ENCODE data around the gene ZNF652. TPM values are rescaled to one million over a fixed set of nuclear protein-coding genes. Genes with fewer than 3 reads are reported as not detected.

The ZNF652 gene
- polyA plus RNA-seq, 1 donor (not counting 4 experiments of a cell fraction or from before 2014, with no cell fraction given) = 8.9 TPM

- H3K9ac ChIP-seq (ENCODE audit: control insufficient read depth, extremely low read depth, insufficient read depth, low read length) = no peak overlapping the region
- TF ChIP-seq CTCF (optimal IDR thresholded peaks at IDR 0.05 in 1 of 3, IDR thresholded peaks at IDR 0.05 in 1 of 3, conservative IDR thresholded peaks at IDR 0.05 in 1 of 3; ENCODE audit: extremely low read depth in 1 of 3, insufficient read depth in 2 of 3, low read length in 3 of 3) = no peak
- TF ChIP-seq EZH2 (IDR thresholded peaks at IDR 0.05; ENCODE audit: low read length) = no peak
- dilution Hi-C loops (cut with MboI; ENCODE audit: extremely low pct_ligation_motif_present, low sequenced_read_pairs) = no loop called here
- no peaks in the 10 kb centered on the region for H3K79me2 ChIP-seq (ENCODE audit: control insufficient read depth, insufficient read depth, low read length)
- no peaks in the 10 kb centered on the region for H3K4me1 ChIP-seq (ENCODE audit: control insufficient read depth, extremely low read depth, insufficient read depth, low read length)
- H3K36me3 ChIP-seq (ENCODE audit: control insufficient read depth in 2 of 2, extremely low read depth in 1 of 2, insufficient read depth in 2 of 2, low read length in 2 of 2) = no peaks in the 10 kb centered on the region
- no peaks in the 10 kb centered on the region for H4K20me1 ChIP-seq (ENCODE audit: control insufficient read depth, extremely low read depth, insufficient read depth, low read length)
- H2AFZ ChIP-seq (ENCODE audit: control insufficient read depth, low read length) = no peak overlapping the region
- H3K27ac ChIP-seq (ENCODE audit: control insufficient read depth, insufficient read depth, low read length) = no peak overlapping the region
- DNase-seq (ENCODE audit: low read depth, low spot score) = no peak
- no peak overlapping the region for H3K4me2 ChIP-seq (ENCODE audit: control insufficient read depth, extremely low read depth, insufficient read depth, low read depth, low read length)
- H3K9me1 ChIP-seq (ENCODE audit: control insufficient read depth, extremely low read depth, insufficient read depth, low read length) = no peaks in the 10 kb centered on the region
- no peaks in the 10 kb centered on the region for H3K9me3 ChIP-seq (ENCODE audit: control insufficient read depth, low read depth, low read length)
- H3K27me3 ChIP-seq (ENCODE audit: control insufficient read depth, extremely low read depth, insufficient read depth, low read length) = no peaks in the 10 kb centered on the region
- no peak for FAIRE-seq
- no peak overlapping the region for H3K4me3 ChIP-seq (ENCODE audit: control insufficient read depth in 2 of 3, extremely low read depth in 1 of 3, insufficient read depth in 2 of 3, low read depth in 1 of 3, low read length in 3 of 3)
These were observed 108.0 kb downstream of the ZNF652 start for GRCh38 chr17:49254066-49254465.

- Histone ChIP-seq H3K4me3 (ENCODE audit: control insufficient read depth in 2 of 3, extremely low read depth in 1 of 3, insufficient read depth in 2 of 3, low read depth in 1 of 3, low read length in 3 of 3) (no peak overlapping the region), H3K9me3 (ENCODE audit: control insufficient read depth, low read depth, low read length) (no peaks in the 10 kb centered on the region), H3K27ac (ENCODE audit: control insufficient read depth, insufficient read depth, low read length) (no peak overlapping the region), H3K4me2 (ENCODE audit: control insufficient read depth, extremely low read depth, insufficient read depth, low read depth, low read length) (no peak overlapping the region), H3K79me2 (ENCODE audit: control insufficient read depth, insufficient read depth, low read length) (no peaks in the 10 kb centered on the region), H3K36me3 (ENCODE audit: control insufficient read depth in 2 of 2, extremely low read depth in 1 of 2, insufficient read depth in 2 of 2, low read length in 2 of 2) (no peaks in the 10 kb centered on the region), H4K20me1 (ENCODE audit: control insufficient read depth, extremely low read depth, insufficient read depth, low read length) (no peaks in the 10 kb centered on the region), H2AFZ (ENCODE audit: control insufficient read depth, low read length) (no peak overlapping the region), H3K27me3 (ENCODE audit: control insufficient read depth, extremely low read depth, insufficient read depth, low read length) (peaks cover 4% of the 10 kb centered on the region), H3K4me1 (ENCODE audit: control insufficient read depth, extremely low read depth, insufficient read depth, low read length) (no peaks in the 10 kb centered on the region), H3K9me1 (ENCODE audit: control insufficient read depth, extremely low read depth, insufficient read depth, low read length) (no peaks in the 10 kb centered on the region), H3K9ac (ENCODE audit: control insufficient read depth, extremely low read depth, insufficient read depth, low read length) (no peak overlapping the region)
- no peak for TF ChIP-seq CTCF (optimal IDR thresholded peaks at IDR 0.05 in 1 of 3, IDR thresholded peaks at IDR 0.05 in 1 of 3, conservative IDR thresholded peaks at IDR 0.05 in 1 of 3; ENCODE audit: extremely low read depth in 1 of 3, insufficient read depth in 2 of 3, low read length in 3 of 3)
- no peak for TF ChIP-seq EZH2 (IDR thresholded peaks at IDR 0.05; ENCODE audit: low read length)
- dilution Hi-C loops (cut with MboI; ENCODE audit: extremely low pct_ligation_motif_present, low sequenced_read_pairs) = no loop called here
- FAIRE-seq (no peak), DNase-seq (ENCODE audit: low read depth, low spot score) (no peak)
These were observed 109.8 kb downstream of the ZNF652 start for GRCh38 chr17:49252148-49252695.
